Brain microvascular endothelial cell (primary cell): ENCODE measurements around the gene OR10D3.
"Not testable (repeated sequence)": the region's sequence is repeated elsewhere in the genome, so short reads cannot be mapped to it uniquely, and the experiment has no call there.

Experiments used
- DNase-seq: peaks from one replicate; pipeline ENCODE4 v3.0.0-alpha.2; 2020
- H3K27ac ChIP-seq: fragments of 250-450 bp; sonication (Bioruptor Pico); 2 replicates; pipeline ENCODE4 v1.5.1; 2020; ENCODE audit warnings: mild to moderate bottlenecking, moderate library complexity
- H3K27me3 ChIP-seq: fragments of 250-450 bp; sonication (Bioruptor Pico); replicated peaks from 2 replicates; pipeline ENCODE4 v1.5.1; 2020; ENCODE audit warnings: mild to moderate bottlenecking
- H3K36me3 ChIP-seq: fragments of 250-450 bp; sonication (Bioruptor Pico); replicated peaks from 2 replicates; pipeline ENCODE4 v1.5.1; 2020; ENCODE audit warnings: mild to moderate bottlenecking
- H3K4me3 ChIP-seq: 2 replicates; pipeline ENCODE4 v1.5.1; 2011; ENCODE audit warnings: low read depth, mild to moderate bottlenecking, control low read depth, low read length, moderate library complexity
- in situ Hi-C: cut with HindIII; loops from 2 replicates; pipeline ENCODE4 v1.10.0; 2017; ENCODE audit warnings: low sequenced_read_pairs, low pct_ligation_motif_present
- TF ChIP-seq, protein P1 (sequence below): IDR thresholded peaks from 2 replicates; pipeline ENCODE4 v1.5.1; 2011; ENCODE audit warnings: low read depth, mild to moderate bottlenecking, moderate library complexity, low read length, control low read depth, inconsistent platforms; ENCODE audit errors: missing control alignments

The OR10D3 gene

DNA sequence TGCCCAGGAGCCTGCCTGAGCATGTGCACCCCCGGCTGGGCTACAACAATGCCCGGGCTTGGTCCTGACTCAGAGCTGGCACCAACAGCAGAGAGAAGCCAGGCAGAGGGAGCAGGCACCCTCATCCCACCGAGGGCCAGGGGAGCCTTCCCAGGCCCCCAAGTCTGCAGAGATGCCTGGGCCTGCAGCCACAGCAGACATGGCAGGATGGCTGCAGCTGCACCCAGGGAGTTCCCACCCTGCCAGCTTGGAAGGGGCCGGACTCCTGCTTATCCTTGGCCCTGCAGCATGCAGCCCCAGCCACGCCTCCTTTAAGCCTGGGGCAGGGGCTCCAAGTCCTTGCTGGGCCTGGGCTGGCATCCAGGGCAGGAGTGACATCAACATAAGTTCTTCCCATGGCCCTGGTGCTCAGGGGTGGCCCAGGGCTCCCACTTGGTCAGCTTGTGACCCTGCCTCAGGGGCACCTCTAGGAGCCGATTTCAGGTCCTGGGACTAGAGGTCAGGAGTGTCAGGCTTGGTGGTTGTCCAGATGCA is 26.7 kb downstream of the OR10D3 start:
- H3K36me3 ChIP-seq, result no peaks in the 10 kb centered on the region
- H3K4me3 ChIP-seq, result no peak overlapping the region
- H3K27ac ChIP-seq, result no peak overlapping the region
- H3K27me3 ChIP-seq, result no peaks in the 10 kb centered on the region
- in situ Hi-C loops, result no loop called here
- TF ChIP-seq, protein P1, sequence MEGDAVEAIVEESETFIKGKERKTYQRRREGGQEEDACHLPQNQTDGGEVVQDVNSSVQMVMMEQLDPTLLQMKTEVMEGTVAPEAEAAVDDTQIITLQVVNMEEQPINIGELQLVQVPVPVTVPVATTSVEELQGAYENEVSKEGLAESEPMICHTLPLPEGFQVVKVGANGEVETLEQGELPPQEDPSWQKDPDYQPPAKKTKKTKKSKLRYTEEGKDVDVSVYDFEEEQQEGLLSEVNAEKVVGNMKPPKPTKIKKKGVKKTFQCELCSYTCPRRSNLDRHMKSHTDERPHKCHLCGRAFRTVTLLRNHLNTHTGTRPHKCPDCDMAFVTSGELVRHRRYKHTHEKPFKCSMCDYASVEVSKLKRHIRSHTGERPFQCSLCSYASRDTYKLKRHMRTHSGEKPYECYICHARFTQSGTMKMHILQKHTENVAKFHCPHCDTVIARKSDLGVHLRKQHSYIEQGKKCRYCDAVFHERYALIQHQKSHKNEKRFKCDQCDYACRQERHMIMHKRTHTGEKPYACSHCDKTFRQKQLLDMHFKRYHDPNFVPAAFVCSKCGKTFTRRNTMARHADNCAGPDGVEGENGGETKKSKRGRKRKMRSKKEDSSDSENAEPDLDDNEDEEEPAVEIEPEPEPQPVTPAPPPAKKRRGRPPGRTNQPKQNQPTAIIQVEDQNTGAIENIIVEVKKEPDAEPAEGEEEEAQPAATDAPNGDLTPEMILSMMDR, result no peak
- no peak for DNase-seq

DNA sequence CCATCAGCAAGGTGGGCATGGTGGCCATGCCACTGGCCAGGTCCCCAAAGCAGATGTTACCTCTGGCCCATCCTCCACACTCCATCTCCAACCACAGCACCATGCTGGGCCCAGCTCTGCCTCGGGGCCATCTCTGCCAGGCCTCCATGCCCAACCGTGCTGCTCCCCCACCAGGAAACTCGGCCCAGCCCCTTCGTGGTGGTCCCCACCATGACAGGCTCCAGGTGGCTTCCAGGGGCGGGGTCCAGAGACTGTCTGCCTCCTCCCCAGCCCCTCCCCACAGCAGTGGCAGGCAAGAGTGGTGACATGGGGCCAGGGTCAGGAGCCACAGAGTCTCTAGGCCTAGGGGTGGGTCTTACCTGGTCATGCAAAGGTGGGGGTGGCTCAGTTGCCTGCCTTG is 27.3 kb downstream of the OR10D3 start:
- no peak overlapping the region for H3K4me3 ChIP-seq
- in situ Hi-C loops, result no loop called here

DNA sequence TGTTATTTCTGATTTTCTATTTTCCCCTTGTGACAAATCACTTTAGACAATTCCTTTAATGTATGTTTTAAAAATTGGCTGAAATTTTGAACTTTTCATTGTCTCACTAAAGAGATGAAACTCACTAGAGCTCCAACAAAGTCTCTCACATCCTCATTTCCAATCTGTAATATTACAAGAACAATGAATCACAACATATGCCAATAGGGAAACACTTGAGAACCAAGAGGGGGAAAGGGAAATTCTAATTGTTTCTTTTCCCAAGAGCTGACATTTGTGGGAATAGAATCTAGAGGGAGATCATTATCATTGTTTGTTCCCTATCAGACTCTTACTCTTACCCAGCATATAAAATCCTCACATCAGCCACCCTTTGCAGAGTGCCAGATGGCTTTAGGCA is 28.2 kb downstream of the OR10D3 start:
- Histone ChIP-seq H3K27ac (no peak overlapping the region), H3K36me3 (no peaks in the 10 kb centered on the region), H3K27me3 (no peaks in the 10 kb centered on the region), H3K4me3 (no peak overlapping the region)
- TF ChIP-seq, protein P1, result no peak
- in situ Hi-C loops, result no loop called here
- no peak for DNase-seq

More for the DNA sequence above, 27.3 kb downstream of the OR10D3 start:
- Histone ChIP-seq H3K36me3 (no peaks in the 10 kb centered on the region), H3K27me3 (no peaks in the 10 kb centered on the region), H3K27ac (no peak overlapping the region)
- DNase-seq, result no peak
- TF ChIP-seq, protein P1, result no peak

DNA sequence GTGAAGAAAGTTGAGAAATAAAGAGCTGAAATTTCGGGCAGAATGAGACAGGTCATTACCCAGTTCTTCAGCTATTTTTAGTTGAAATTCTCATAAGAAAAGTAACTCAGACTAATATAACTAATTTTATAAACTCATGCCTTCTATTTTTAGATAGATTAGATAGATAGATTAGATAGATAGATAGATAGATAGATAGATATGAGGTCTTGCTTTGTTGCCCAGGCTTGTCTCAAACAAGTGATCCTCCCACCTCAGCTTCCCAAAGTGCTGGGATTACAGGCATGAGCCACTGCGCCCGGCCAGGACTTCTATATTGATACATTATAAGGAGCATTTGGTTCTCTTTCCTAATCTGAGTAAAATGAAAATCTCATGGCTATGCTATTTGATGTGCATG is 30.9 kb downstream of the OR10D3 start:
- in situ Hi-C loops, result no loop called here
- Histone ChIP-seq H3K27me3 (no peaks in the 10 kb centered on the region), H3K27ac (no peak overlapping the region), H3K4me3 (no peak overlapping the region), H3K36me3 (no peaks in the 10 kb centered on the region)
- TF ChIP-seq, protein P1, result no peak
- DNase-seq, result no peak

DNA sequence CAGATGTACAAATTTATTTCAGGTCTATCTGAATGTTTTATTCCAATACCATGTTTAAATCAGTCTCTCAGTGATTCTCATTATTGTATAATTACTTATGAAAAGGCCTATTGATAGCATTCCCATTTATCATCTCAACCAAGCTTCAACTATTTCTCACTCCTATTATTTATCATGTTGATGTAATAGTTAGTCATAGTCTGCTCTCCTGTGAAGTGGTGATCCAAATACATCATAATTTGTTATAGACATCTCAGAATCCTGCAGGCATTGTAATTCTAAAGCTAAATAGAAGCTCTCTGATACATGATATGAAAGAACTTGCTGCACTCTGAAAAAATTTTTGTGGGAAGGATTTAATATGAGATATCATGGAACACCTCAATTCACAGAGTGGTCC is 36.0 kb downstream of the OR10D3 start:
- H3K36me3 ChIP-seq, result no peaks in the 10 kb centered on the region
- H3K27me3 ChIP-seq, result no peaks in the 10 kb centered on the region
- no peak overlapping the region for H3K4me3 ChIP-seq
- DNase-seq, result no peak
- TF ChIP-seq, protein P1, result no peak
- in situ Hi-C loops, result no loop called here
- no peak overlapping the region for H3K27ac ChIP-seq

DNA sequence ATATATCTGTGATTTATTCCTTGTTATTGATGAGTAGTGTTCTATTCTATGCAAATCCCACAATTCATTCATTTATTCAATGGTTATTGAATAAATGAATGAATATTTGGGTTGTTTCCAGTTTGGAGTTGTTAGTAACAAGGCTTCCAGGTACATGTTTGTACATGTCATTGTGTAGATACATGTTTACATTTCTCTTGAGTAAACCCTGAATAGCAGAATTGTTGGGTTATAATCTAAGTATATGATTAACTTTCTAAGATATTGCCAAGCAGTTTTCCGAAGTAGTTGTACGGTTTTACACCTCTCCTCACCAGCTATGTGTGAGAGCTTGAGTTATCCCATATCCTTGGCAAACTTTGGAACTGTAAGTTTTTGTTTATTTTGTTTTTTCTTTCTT is 39.3 kb downstream of the OR10D3 start:
- in situ Hi-C loops, result no loop called here
- no peak overlapping the region for H3K4me3 ChIP-seq
- TF ChIP-seq, protein P1, result no peak
- H3K27ac ChIP-seq, result no peak overlapping the region
- H3K36me3 ChIP-seq, result no peaks in the 10 kb centered on the region
- no peak for DNase-seq
- H3K27me3 ChIP-seq, result no peaks in the 10 kb centered on the region

DNA sequence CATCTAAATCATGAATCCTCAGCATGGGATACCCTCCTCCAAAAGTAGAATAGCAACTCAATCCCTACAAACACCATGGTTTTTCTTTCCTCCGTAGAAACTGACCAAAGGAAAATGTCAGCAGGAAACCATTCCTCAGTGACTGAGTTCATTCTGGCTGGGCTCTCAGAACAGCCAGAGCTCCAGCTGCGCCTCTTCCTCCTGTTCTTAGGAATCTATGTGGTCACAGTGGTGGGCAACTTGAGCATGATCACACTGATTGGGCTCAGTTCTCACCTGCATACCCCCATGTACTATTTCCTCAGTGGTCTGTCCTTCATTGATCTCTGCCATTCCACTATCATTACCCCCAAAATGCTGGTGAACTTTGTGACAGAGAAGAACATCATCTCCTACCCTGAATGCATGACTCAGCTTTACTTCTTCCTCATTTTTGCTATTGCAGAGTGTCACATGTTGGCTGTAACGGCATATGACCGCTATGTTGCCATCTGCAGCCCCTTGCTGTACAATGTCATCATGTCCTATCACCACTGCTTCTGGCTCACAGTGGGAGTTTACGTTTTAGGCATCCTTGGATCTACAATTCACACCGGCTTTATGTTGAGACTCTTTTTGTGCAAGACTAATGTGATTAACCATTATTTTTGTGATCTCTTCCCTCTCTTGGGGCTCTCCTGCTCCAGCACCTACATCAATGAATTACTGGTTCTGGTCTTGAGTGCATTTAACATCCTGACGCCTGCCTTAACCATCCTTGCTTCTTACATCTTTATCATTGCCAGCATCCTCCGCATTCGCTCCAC is 41.7 kb downstream of the OR10D3 start:
- H3K27ac ChIP-seq, H3K36me3 ChIP-seq, H3K27me3 ChIP-seq, H3K4me3 ChIP-seq, DNase-seq, in situ Hi-C loops: not testable (repeated sequence)
